Measurements from ENCODE around the gene PTCD1. TPM values are rescaled to one million over a fixed set of nuclear protein-coding genes. Genes with fewer than 3 reads are reported as not detected.

PTCD1 gene
- total and polyA plus RNA-seq, 9 of the 15 experiments (the other 6 are each of a cell fraction or from before 2014, with no cell fraction given): 0.46 to 17.1 (median 6.2) TPM

- DNase-seq (ENCODE audit: extremely low read depth in 1 of 4, low spot score in 3 of 4) (no peak), FAIRE-seq (no peak), ATAC-seq (peak; percentile 7)
- no peaks in the 10 kb centered on the region for H3K27me3 ChIP-seq (ENCODE audit: control insufficient read depth in 2 of 2, insufficient read depth in 2 of 2, low read length in 2 of 2)
- ChIA-PET POLR2A (interaction anchor here (0.6 to 2.9 kb wide), 10 partner anchors 8 to 824 kb away, joined by 3 to 28 read pairs (median 3); partner anchors contain the start of genes ATP5MF, CPSF4, PDAP1 and PTCD1), CTCF (ENCODE audit: low intra/inter-chr PET ratio) (no interaction called here)
- peaks cover 44% of the 10 kb centered on the region for H4K20me1 ChIP-seq (replicated peaks; ENCODE audit: control insufficient read depth, insufficient read depth, low read length)
- intact Hi-C loops (cut with micrococcal nuclease): no loop called here
- peak overlapping the region in 1 of 2 experiments; percentile 54; a peak in 2 of 4 replicates for H3K9ac ChIP-seq (ENCODE audit: insufficient read depth in 1 of 2, low read depth in 2 of 2, low read length in 2 of 2)
- no peaks in the 10 kb centered on the region for H3K9me3 ChIP-seq (replicated peaks; ENCODE audit: control insufficient read depth, insufficient read depth, low read depth, low read length)
- no peak overlapping the region for H2AFZ ChIP-seq (ENCODE audit: low read depth, low read length)
- peaks cover 40% of the 10 kb centered on the region for H3K79me2 ChIP-seq (ENCODE audit: control insufficient read depth, insufficient read depth, low read length)
- no peak overlapping the region for H3K27ac ChIP-seq (ENCODE audit: extremely low read depth, low read depth, low read length)
- H3K4me1 ChIP-seq (replicated peaks in 1 of 2; ENCODE audit: control insufficient read depth in 2 of 2, insufficient read depth in 2 of 2, low read length in 2 of 2): peaks cover 0 to 16% of the 10 kb centered on the region in 2 experiments; a peak in 2 of 5 replicates
- H3K4me2 ChIP-seq (ENCODE audit: insufficient read depth, low read length): no peak overlapping the region
- H3K4me3 ChIP-seq: no peak overlapping the region
- no peaks in the 10 kb centered on the region for H3K9me1 ChIP-seq (ENCODE audit: control insufficient read depth, insufficient read depth, low read length)
- no peak for TF ChIP-seq ZNF224 (CRISPR knock-in tag; IDR thresholded peaks at IDR 0.05)
- peak; percentile 16 for TF ChIP-seq CCNT2 (IDR thresholded peaks at IDR 0.05; ENCODE audit: borderline replicate concordance, extremely low read depth, insufficient read length, low read depth, low read length)
- no peak for TF ChIP-seq HOMEZ (CRISPR knock-in tag; IDR thresholded peaks at IDR 0.05)
- peak; percentile 3; the same call in 1 of the 2 replicates for TF ChIP-seq POLR2A (conservative IDR thresholded peaks at IDR 0.05)
- no peak for TF ChIP-seq ELF2 (CRISPR knock-in tag; IDR thresholded peaks at IDR 0.05)
- no peak for TF ChIP-seq ZNF445 (CRISPR knock-in tag; IDR thresholded peaks at IDR 0.05; ENCODE audit: low read depth)
- TF ChIP-seq POLR2G (IDR thresholded peaks at IDR 0.05; ENCODE audit: low read depth, low read length): peak; percentile 69
- no peak for TF ChIP-seq TAF7 (tag; IDR thresholded peaks at IDR 0.05)
- no peak for TF ChIP-seq ZNF217 (CRISPR knock-in tag; IDR thresholded peaks at IDR 0.05)
- no peak for TF ChIP-seq RNF219 (CRISPR knock-in tag; IDR thresholded peaks at IDR 0.05)
- TF ChIP-seq SUPT5H (IDR thresholded peaks at IDR 0.05): 0 out of 2 replicates have a peak, but pooled peaks have one; percentile 4
- TF ChIP-seq IRF1 (CRISPR knock-in tag; IDR thresholded peaks at IDR 0.05; ENCODE audit: borderline replicate concordance): no peak
- peak; percentile 50; the same call in 1 of the 2 replicates for TF ChIP-seq POLR2AphosphoS5 (IDR thresholded peaks at IDR 0.05; ENCODE audit: control insufficient read depth, insufficient read depth, low read depth, low read length)
- TF ChIP-seq HDAC2 (IDR thresholded peaks at IDR 0.05): no peak
- TF ChIP-seq ZNF408 (CRISPR knock-in tag; IDR thresholded peaks at IDR 0.05; ENCODE audit: low read depth): no peak
- TF ChIP-seq RBM22 (IDR thresholded peaks at IDR 0.05; ENCODE audit: low read depth, low read length, poor library complexity, severe bottlenecking): peak; percentile 11
- TF ChIP-seq RBFOX2 (IDR thresholded peaks at IDR 0.05; ENCODE audit: low read depth, low read length): peak; percentile 18; the same call in 1 of the 2 replicates
- no peak for TF ChIP-seq ZNF174 (CRISPR knock-in tag; IDR thresholded peaks at IDR 0.05)
- TF ChIP-seq PREB (CRISPR knock-in tag; IDR thresholded peaks at IDR 0.05): no peak
- peaks cover 98% of the 10 kb centered on the region for H3K36me3 ChIP-seq (ENCODE audit: control insufficient read depth, insufficient read depth, low read length)
- no TSS peak for BruUV-seq (replicated peaks)
- WGBS (ENCODE audit: insufficient coverage, low coverage, missing lambda C conversion rate): 76% methylated on average over 9 of the region's 9 CpGs
- in situ Hi-C loops (cut with MboI): no loop called here
These were observed 17.3 kb upstream of the PTCD1 start for GRCh38 chr7:99455874-99456273.
